Measurements from ENCODE around the gene SCARF2.
"Not testable (repeated sequence)": the region's sequence is repeated elsewhere in the genome, so short reads cannot be mapped to it uniquely, and the experiment has no call there.

SCARF2 gene

GRCh38 chr22:20395181-20395906 is 42.3 kb downstream of the SCARF2 start:
- DNase-seq (ENCODE audit: low read depth in 2 of 2) = no peak

DNA sequence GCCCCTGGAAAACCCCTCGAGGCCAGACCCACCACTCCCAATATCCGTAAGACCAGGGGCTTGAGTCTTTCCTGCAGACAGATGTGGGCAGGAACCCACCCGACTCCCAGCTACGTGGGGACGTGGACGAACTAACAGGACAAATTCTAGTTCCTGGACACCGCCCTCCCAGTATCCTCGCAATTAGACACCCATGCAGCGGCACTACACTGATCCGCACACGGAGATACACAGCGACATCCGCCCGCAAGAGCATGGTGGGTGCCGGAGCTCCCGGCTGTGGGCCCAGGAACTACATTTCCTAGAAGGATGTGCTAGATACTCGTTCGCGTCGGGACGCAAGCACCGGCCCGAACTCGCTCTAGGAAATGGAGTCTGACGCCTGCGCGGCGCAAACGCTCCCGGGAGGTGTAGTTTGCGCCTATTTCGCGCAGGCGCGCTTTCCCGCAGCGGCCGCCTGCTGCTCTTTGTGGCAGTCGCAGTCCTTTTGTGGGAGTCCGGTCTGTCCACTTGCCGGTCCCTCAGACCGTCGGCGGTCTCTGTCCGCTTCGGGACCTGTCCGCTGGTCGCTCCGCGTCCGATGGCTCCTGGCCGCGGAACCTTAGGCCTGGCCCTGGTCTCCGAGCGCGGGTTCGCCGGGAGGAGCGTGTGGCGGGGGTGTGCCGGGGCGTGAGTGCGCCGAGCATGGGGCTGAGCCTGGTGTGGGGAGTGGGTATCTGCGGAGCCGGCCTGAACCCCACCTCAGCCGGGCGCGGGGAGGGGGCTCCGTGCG is 43.7 kb downstream of the SCARF2 start, which contains the start of gene ZNF74:
Gene ZNF74 (plus strand): TSS at position 447 of the 772 bp plus-strand sequence. CDS start 478 bp downstream, outside the sequence.
- peak; percentile 71 to 73 for DNase-seq (ENCODE audit: low read depth in 2 of 2)

DNA sequence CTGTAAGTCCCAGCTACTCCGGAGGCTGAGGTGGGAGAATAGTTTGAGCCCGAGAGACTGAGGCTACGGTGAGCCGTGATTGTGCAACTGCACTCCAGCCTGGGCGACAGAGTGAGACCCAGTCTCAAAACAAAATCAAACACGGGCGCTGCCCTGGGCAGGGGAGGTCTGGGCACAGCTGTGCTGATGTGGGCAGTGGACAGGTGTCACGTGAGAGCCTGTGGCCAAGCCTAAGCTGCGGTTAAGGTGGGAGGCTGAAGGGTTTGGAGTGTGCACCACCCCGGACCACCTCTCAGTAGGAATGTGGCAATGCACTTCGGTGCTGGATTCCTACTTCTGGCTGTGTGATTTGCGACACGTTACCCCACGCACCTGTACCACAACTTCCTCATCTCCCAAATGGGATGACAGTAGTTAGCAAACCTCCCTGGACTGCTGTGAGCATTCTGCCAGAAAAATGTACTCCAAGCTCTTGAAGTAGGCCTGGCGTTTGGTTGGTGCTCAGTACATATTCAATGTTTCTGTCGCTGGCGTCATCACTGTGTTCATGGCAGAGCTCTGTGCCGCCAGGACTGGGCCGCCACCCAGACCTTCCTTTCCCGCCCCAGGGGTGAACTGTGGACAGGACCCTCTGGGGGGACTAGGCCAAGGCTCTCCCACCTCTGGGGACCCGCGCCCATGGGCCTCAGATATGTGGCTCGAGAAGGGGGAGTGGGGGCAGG is 44.5 kb downstream of the SCARF2 start:
- DNase-seq (ENCODE audit: low read depth in 2 of 2) = no peak

DNA sequence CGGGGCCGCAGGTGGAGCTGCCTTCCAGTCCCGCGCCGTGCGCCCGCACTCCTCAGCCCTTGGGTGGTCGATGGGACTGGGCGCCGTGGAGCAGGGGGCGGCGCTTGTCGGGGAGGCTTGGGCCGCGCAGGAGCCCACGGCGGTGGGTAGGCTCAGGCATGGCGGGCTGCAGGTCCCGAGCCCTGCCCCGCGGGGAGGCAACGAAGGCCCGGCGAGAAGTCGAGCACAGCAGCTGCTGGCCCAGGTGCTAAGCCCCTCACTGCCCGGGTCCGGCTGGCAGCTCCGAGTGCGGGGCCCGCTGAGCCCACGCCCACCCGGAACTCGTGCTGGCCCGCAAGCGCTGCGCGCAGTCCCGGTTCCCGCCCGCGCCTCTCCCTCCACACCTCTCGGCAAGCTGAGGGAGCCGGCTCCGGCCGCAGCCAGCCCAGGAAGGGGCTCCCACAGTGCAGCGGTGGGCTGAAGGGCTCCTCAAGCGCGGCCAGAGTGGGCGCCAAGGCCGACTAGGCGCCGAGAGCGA is 45.2 kb downstream of the SCARF2 start:
- DNase-seq (ENCODE audit: low read depth in 2 of 2) = not testable (repeated sequence)

DNA sequence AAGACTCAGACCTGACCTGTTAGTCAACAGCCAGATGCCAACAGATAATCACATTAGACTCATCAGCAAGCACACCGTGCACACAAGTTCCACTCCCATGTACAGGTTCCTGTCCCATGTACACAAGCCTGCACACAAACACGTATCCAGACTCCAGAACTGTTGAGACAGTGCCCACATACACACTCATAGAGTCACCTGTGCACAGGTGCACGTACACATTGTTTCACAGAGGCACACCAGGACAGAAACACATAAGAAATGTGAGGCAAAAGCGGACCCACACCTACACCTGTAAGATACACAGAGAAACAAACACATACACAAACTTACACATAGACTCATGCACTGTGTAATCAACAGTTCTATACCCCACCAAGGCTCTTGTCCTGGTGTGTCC is 46.4 kb downstream of the SCARF2 start:
- DNase-seq (ENCODE audit: low read depth in 2 of 2) = no peak

GRCh38 chr22:20390394-20390907 is 47.2 kb downstream of the SCARF2 start:
- no peak for DNase-seq (ENCODE audit: low read depth in 2 of 2)

DNA sequence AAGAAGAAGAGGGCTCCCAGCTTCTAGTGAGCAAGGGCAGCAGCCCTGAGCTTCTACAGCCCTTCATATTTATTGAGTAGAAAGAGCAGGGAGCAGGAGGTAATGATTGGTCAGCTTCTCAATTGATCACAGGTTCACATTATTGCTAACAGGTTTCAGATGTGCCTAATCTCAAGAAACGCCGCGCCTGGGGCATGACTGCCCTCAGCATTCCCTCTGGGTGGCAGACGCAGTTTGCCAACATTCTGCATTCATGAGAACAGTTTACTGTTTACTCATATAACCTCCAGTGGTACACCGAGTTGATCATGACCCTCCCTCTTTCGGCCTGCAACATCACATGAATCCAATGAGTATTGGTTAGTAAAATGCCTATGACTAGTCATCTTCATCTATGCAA is 48.3 kb downstream of the SCARF2 start:
- DNase-seq (ENCODE audit: low read depth in 2 of 2) = no peak

- no peak for DNase-seq (ENCODE audit: low read depth in 2 of 2)
These were observed 49.4 kb downstream of the SCARF2 start for GRCh38 chr22:20388200-20388599.

DNA sequence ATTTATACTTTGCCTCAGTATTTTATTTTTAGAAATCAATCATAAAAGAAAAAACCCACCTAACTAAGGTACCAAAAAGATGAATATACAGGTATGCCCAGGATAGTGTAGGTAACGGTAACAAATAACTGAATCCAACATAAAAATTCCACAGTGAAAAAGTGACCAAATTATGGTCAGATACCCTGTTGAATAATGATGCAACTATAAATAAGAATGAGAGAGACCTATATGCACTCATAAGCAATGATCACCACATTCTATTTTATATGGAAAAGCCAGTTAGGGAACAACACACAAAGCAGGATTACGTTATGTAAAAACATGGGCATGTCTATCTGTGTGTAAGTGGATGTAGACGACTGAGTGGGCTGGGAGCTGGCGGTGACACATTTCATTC is 50.7 kb downstream of the SCARF2 start:
- no peak for DNase-seq (ENCODE audit: low read depth in 2 of 2)

- no peak for DNase-seq (ENCODE audit: low read depth in 2 of 2)
These were observed 51.3 kb downstream of the SCARF2 start for GRCh38 chr22:20386336-20386735.

- no peak for DNase-seq (ENCODE audit: low read depth in 2 of 2)
These were observed 52.8 kb downstream of the SCARF2 start for GRCh38 chr22:20384865-20385264.

GRCh38 chr22:20384171-20384570 is 53.5 kb downstream of the SCARF2 start:
- no peak for DNase-seq (ENCODE audit: low read depth in 2 of 2)

DNA sequence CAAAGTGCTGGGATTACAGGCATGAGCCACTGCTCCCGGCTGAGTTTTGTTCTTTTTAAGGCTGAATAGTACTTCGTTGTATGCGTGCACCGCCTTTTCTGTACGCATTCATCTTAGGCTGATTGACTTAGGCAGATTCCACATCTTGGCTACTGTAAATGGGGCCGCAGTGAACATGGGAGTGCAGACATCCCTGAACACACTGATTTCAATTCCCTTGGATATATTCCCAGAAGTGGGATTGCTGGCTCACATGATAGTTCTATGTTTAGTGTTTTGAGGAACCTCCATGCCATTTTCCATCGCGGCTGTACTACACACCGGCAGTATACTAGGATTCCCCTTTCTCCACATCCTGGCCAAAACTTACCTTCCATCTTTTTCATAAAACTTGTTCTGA is 54.1 kb downstream of the SCARF2 start:
- DNase-seq (ENCODE audit: low read depth in 2 of 2) = no peak

DNA sequence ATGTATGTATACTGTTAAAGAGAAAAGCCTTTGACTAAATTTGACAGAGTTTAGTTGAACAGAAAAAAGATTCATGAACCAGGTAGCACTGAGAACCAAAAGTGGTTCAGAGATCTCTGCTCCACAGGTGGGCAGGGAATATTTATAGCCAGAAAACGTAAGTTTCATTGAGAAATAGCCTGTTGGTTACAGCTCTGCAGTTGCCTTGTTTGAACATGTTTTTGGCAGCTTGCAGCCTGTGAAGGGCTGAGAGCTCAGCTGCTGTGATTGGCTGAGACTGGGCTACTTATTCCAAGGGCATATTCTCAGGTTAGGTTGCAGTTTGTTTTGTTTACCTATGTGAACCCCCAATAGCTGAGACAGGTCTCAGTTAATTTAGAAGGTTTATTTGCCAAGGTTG is 57.1 kb downstream of the SCARF2 start:
- DNase-seq (ENCODE audit: low read depth in 2 of 2) = no peak

DNA sequence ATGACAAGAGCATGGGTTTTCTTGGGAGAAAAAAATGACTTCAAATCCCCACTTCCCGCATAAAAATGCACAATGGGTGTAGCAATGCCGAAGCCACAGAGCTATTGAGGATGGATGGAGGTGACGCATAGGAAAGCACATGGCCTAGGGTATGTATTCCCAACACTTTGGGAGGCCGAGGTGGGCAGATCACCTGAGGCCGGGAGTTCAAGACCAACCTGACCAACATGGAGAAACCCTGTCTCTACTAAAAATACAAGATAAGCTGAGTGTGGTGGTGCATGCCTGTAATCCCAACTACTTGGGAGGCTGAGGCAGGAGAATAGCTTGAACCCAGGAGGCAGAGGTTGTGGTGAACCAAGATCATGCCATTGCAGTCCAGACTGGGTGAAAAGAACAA is 58.9 kb downstream of the SCARF2 start:
- DNase-seq (ENCODE audit: low read depth in 2 of 2) = not testable (repeated sequence)

DNA sequence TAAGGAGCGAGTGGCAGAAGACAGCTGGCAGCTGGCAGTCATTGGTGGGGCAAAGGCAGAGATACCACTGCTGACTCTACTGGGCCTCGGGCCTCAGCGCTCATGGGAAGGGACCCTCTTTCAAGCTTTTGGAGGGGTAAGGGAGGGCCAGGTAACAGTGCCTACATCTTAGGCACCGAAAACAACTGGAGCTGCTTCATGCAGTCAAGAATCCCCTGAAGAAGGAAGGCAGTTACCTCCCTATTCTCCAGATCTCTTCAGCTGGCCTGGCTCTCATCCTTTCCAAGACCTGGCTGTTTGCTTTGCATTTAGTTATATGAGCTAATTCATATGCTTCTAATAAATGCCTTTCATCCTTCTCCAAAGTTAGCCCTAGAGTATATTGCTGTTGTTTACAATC is 59.5 kb downstream of the SCARF2 start:
- DNase-seq (ENCODE audit: low read depth in 2 of 2) = no peak

GRCh38 chr22:20376983-20377382 is 60.6 kb downstream of the SCARF2 start:
- not testable (repeated sequence) for DNase-seq (ENCODE audit: low read depth in 2 of 2)

GRCh38 chr22:20376281-20376680 is 61.3 kb downstream of the SCARF2 start:
- DNase-seq (ENCODE audit: low read depth in 2 of 2) = not testable (repeated sequence)

All from stimulated activated CD8-positive, alpha-beta memory T cell treated with anti-CD3 and anti-CD28 coated beads, Interleukin-2, amount 100 ng/mL, for 48 hours (primary cell).